ENCODE results near the gene TREX2. TPM values are rescaled to one million over a fixed set of nuclear protein-coding genes. Genes with fewer than 3 reads are reported as not detected.

Gene TREX2
- total and polyA plus RNA-seq, 10 of the 15 experiments (the other 5 are each of a cell fraction or from before 2014, with no cell fraction given), result 0.09 to 0.97 (median 0.60) TPM; not detected in 3

DNA sequence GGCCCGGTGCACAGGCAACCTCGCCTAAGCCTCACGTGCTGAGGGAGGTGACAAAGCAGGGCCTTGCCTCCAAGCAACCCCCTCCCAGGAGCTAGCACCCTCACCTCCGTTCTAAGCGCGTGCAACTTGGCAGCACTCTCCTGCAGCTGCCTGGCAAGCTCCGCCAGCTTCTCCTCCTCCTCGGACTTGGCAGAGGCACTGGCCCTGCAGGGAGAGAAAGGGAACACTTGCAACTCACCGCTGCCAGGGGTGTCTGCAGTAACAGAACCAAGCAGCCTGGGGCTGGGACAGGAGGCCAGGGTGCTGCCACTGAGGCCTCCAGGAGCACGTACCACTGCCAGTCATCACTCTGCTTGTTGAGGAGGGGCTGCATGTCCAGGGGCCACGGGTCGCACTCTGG, 10.3 kb upstream of the TREX2 start:
- no peak overlapping the region for H3K4me2 ChIP-seq (ENCODE audit: control insufficient read depth, insufficient read depth)
- CTCF ChIA-PET, result no interaction called here
- in situ Hi-C loops (cut with MboI), result no loop called here
- TF ChIP-seq, protein P1, sequence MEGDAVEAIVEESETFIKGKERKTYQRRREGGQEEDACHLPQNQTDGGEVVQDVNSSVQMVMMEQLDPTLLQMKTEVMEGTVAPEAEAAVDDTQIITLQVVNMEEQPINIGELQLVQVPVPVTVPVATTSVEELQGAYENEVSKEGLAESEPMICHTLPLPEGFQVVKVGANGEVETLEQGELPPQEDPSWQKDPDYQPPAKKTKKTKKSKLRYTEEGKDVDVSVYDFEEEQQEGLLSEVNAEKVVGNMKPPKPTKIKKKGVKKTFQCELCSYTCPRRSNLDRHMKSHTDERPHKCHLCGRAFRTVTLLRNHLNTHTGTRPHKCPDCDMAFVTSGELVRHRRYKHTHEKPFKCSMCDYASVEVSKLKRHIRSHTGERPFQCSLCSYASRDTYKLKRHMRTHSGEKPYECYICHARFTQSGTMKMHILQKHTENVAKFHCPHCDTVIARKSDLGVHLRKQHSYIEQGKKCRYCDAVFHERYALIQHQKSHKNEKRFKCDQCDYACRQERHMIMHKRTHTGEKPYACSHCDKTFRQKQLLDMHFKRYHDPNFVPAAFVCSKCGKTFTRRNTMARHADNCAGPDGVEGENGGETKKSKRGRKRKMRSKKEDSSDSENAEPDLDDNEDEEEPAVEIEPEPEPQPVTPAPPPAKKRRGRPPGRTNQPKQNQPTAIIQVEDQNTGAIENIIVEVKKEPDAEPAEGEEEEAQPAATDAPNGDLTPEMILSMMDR (IDR thresholded peaks at IDR 0.05 in 2 of 3, conservative IDR thresholded peaks at IDR 0.05 in 1 of 3; ENCODE audit: control insufficient read depth in 2 of 3, extremely low read depth in 1 of 3, insufficient read depth in 1 of 3, low read depth in 3 of 3, low read length in 3 of 3), result no peak
- no peak for TF ChIP-seq CBX3 (IDR thresholded peaks at IDR 0.05; ENCODE audit: borderline replicate concordance, low read depth)
- TF ChIP-seq MEF2A (IDR thresholded peaks at IDR 0.05; ENCODE audit: insufficient read depth, low read depth, low read length), result no peak
- no peak for TF ChIP-seq CBX5 (IDR thresholded peaks at IDR 0.05; ENCODE audit: low read depth)
- TF ChIP-seq PAX5 (IDR thresholded peaks at IDR 0.05; ENCODE audit: borderline replicate concordance, low read depth, low read length), result no peak
- no peak for TF ChIP-seq BMI1 (IDR thresholded peaks at IDR 0.05; ENCODE audit: borderline replicate concordance)
- TF ChIP-seq GABPA (IDR thresholded peaks at IDR 0.05; ENCODE audit: low read depth), result no peak
- H3K79me2 ChIP-seq (ENCODE audit: control insufficient read depth, insufficient read depth, low read length), result no peaks in the 10 kb centered on the region
- H2AFZ ChIP-seq (ENCODE audit: control insufficient read depth, low read depth, low read length), result no peak overlapping the region
- FAIRE-seq (no peak), ATAC-seq (no peak), DNase-seq (ENCODE audit: low read depth, low spot score) (no peak)
- H3K36me3 ChIP-seq (ENCODE audit: control insufficient read depth in 2 of 2, insufficient read depth in 2 of 2, low read length in 1 of 2), result peaks cover 0 to 2% of the 10 kb centered on the region in 2 experiments; a peak in 2 of 4 replicates
- no TSS peak for BruUV-seq (replicated peaks)
- 77% methylated on average over 12 of the region's 12 CpGs for WGBS (ENCODE audit: insufficient coverage, insufficient replicate concordance, low lambda C conversion rate, missing lambda C conversion rate)
- no peak overlapping the region for H3K9ac ChIP-seq (ENCODE audit: control insufficient read depth, insufficient read depth, low read length)
- no peak overlapping the region for H3K4me3 ChIP-seq
- intact Hi-C loops (cut with micrococcal nuclease; ENCODE audit: unreplicated experiment), result no loop called here
- no peaks in the 10 kb centered on the region for H4K20me1 ChIP-seq (ENCODE audit: control insufficient read depth, insufficient read depth)
- no peaks in the 10 kb centered on the region for H3K27me3 ChIP-seq (replicated peaks in 1 of 2; ENCODE audit: control insufficient read depth in 2 of 2, insufficient read depth in 2 of 2, low read length in 1 of 2)
- H3K9me3 ChIP-seq (replicated peaks; ENCODE audit: control insufficient read depth, insufficient read depth, low read length), result no peaks in the 10 kb centered on the region
- H3K4me1 ChIP-seq (ENCODE audit: control insufficient read depth, insufficient read depth, low read length), result no peaks in the 10 kb centered on the region
- POLR2A ChIA-PET, result no interaction called here
- SMC1A ChIA-PET (ENCODE audit: uncharacterized antibody, unreplicated experiment), result no interaction called here
- RAD21 ChIA-PET (ENCODE audit: unreplicated experiment), result no interaction called here
- H3K27ac ChIP-seq (ENCODE audit: control insufficient read depth, insufficient read depth), result no peak overlapping the region
